GM12878 (cell line): ENCODE results near the gene UBAP1L. TPM values are rescaled to one million over a fixed set of nuclear protein-coding genes. Genes with fewer than 3 reads are reported as not detected.
A peak's percentile ranks its signal among the peaks of the same experiment; 100 is the strongest.

Experiments
- ATAC-seq: fragments of 200-7000 bp; cut with Tn5 transposase; 3 replicates; pipeline ENCODE4 v1.9.1; 2020; ENCODE audit warnings: mild to moderate bottlenecking, moderate library complexity
- BruUV-seq: library from RNA; stranded (reverse); fragments of 400-500 nt; replicated peaks from 2 replicates; lab custom pipeline; 2021; lab: Mats Ljungman, UMichigan
- CTCF ChIA-PET: fragments of 300-600 bp; sonication (Branson Sonifier 250); formaldehyde crosslinking; extraction: SDS; loops from one replicate; lab custom pipeline; 2021; ENCODE audit warnings: inconsistent platforms; lab: Yijun Ruan, JAX
- POLR2A ChIA-PET: fragments of 350-600 bp; formaldehyde crosslinking; extraction: SDS; loops from one replicate; lab custom pipeline; 2021; ENCODE audit warnings: inconsistent platforms; lab: Charles Lee
- RAD21 ChIA-PET: fragments of 300-600 bp; sonication (Branson Sonifier 250); formaldehyde crosslinking; loops from one replicate; lab custom pipeline; 2023; ENCODE audit warnings: antibody characterized with exemption; ENCODE audit not compliant: unreplicated experiment; lab: Charles Lee
- SMC1A ChIA-PET: fragments of 300-600 bp; sonication (Branson Sonifier 250); formaldehyde crosslinking; loops from one replicate; lab custom pipeline; 2023; ENCODE audit not compliant: unreplicated experiment, uncharacterized antibody; lab: Charles Lee
- DNase-seq: peaks from one replicate; pipeline ENCODE4 v3.0.0-alpha.2; 2011; ENCODE audit warnings: low read depth, low spot score
- FAIRE-seq: peaks from 3 replicates; lab custom pipeline; 2011; peaks lifted over from hg19 to GRCh38; lab: Jason Lieb, UNC
- H2AFZ ChIP-seq: 2 replicates; pipeline ENCODE4 v1.6.0; 2011; ENCODE audit warnings: low read depth, low read length, control low read depth; ENCODE audit not compliant: control insufficient read depth
- H3K27ac ChIP-seq: 2 replicates; pipeline ENCODE4 v1.5.1; 2011; ENCODE audit warnings: control low read depth; ENCODE audit not compliant: control insufficient read depth, insufficient read depth
- H3K27me3 ChIP-seq, 2 experiments: replicated peaks in 1 of 2; 2 replicates each; pipeline versions ENCODE4 v1.6.0 to v1.6.1; 2011; ENCODE audit warnings: low read length in 1 of 2; ENCODE audit not compliant: control insufficient read depth in 2 of 2, insufficient read depth in 2 of 2
- H3K36me3 ChIP-seq, 2 experiments: 2 replicates each; pipeline ENCODE4 v1.5.1; 2011; ENCODE audit warnings: low read length in 1 of 2; ENCODE audit not compliant: control insufficient read depth in 2 of 2, insufficient read depth in 2 of 2
- H3K4me1 ChIP-seq: 2 replicates; pipeline ENCODE4 v1.6.1; 2011; ENCODE audit warnings: mild to moderate bottlenecking, low read length, moderate library complexity, mixed read lengths; ENCODE audit not compliant: control insufficient read depth, insufficient read depth
- H3K4me2 ChIP-seq: 2 replicates; pipeline ENCODE4 v1.6.0; 2011; ENCODE audit warnings: control low read depth; ENCODE audit not compliant: control insufficient read depth, insufficient read depth
- H3K4me3 ChIP-seq: fragments of 200-600 bp; sonication (generic); 2 replicates; pipeline ENCODE4 v1.5.1; 2016
- H3K79me2 ChIP-seq: 2 replicates; pipeline ENCODE4 v1.6.0; 2011; ENCODE audit warnings: low read length; ENCODE audit not compliant: control insufficient read depth, insufficient read depth
- H3K9ac ChIP-seq: 2 replicates; pipeline ENCODE4 v1.8.0; 2011; ENCODE audit warnings: low read length, control low read depth, mixed read lengths; ENCODE audit not compliant: control insufficient read depth, insufficient read depth
- H3K9me3 ChIP-seq: replicated peaks from 3 replicates; pipeline ENCODE4 v1.5.1; 2011; ENCODE audit warnings: mild to moderate bottlenecking, low read length; ENCODE audit not compliant: control insufficient read depth, insufficient read depth
- H4K20me1 ChIP-seq: 2 replicates; pipeline ENCODE4 v1.6.0; 2011; ENCODE audit not compliant: control insufficient read depth, insufficient read depth
- CHD1 ChIP-seq: IDR thresholded peaks from 2 replicates; pipeline ENCODE4 v1.6.1; 2012; ENCODE audit warnings: low read depth, low read length, improper control_type of control experiment
- GATAD2B ChIP-seq: fragments of 450-650 bp; conservative IDR thresholded peaks from 2 replicates; pipeline ENCODE4 v1.6.1; 2017; ENCODE audit warnings: low read depth, mild to moderate bottlenecking, moderate library complexity
- IRF4 ChIP-seq: IDR thresholded peaks from 2 replicates; pipeline ENCODE4 v1.6.1; 2011; ENCODE audit warnings: low read depth, low read length
- JUNB ChIP-seq: IDR thresholded peaks from 2 replicates; pipeline ENCODE4 v1.6.1; 2016; ENCODE audit warnings: antibody characterized with exemption, mild to moderate bottlenecking
- MEF2B ChIP-seq: fragments of 450-650 bp; IDR thresholded peaks from 2 replicates; pipeline ENCODE4 v1.6.1; 2018; ENCODE audit warnings: mild to moderate bottlenecking, moderate library complexity; ENCODE audit not compliant: partially characterized antibody, poor library complexity, severe bottlenecking
- MTA3 ChIP-seq: IDR thresholded peaks from 2 replicates; pipeline ENCODE4 v1.6.1; 2012; ENCODE audit warnings: low read length, inconsistent platforms, borderline replicate concordance
- NR2F1 ChIP-seq: fragments of 450-650 bp; conservative IDR thresholded peaks from 2 replicates; pipeline ENCODE4 v1.6.1; 2017; ENCODE audit warnings: mild to moderate bottlenecking
- NRF1 ChIP-seq: conservative IDR thresholded peaks from 2 replicates; pipeline ENCODE4 v1.6.1; 2011; ENCODE audit warnings: mild to moderate bottlenecking, low read depth, low read length, improper control_type of control experiment
- PAX5 ChIP-seq: IDR thresholded peaks from 2 replicates; pipeline ENCODE4 v1.6.1; 2011; ENCODE audit warnings: low read depth, low read length, borderline replicate concordance
- RELA ChIP-seq: fragments of 450-650 bp; IDR thresholded peaks from 2 replicates; pipeline ENCODE4 v1.8.0; 2014; ENCODE audit warnings: borderline replicate concordance; ENCODE audit not compliant: partially characterized antibody
- SMAD5 ChIP-seq: IDR thresholded peaks from 2 replicates; pipeline ENCODE4 v1.6.1; 2016; ENCODE audit warnings: antibody characterized with exemption, low read depth
- SMARCA5 ChIP-seq: fragments of 450-650 bp; IDR thresholded peaks from 2 replicates; pipeline ENCODE4 v1.6.1; 2017; ENCODE audit warnings: mild to moderate bottlenecking
- YBX1 ChIP-seq: fragments of 450-650 bp; IDR thresholded peaks from 2 replicates; pipeline ENCODE4 v1.6.1; 2016; ENCODE audit warnings: antibody characterized with exemption
- WGBS: methylation state at CpG from one replicate; pipeline ENCODE4 v1.1.6; 2016; ENCODE audit warnings: low lambda C conversion rate; ENCODE audit not compliant: insufficient replicate concordance, insufficient coverage; ENCODE audit errors: missing lambda C conversion rate; 5-methylcytosine and 5-hydroxymethylcytosine counted together
- in situ Hi-C: fragments of 300-500 bp; cut with MboI; formaldehyde crosslinking; loops from 9 replicates; pipeline ENCODE4 v1.14.3; 2018; ENCODE audit warnings: mixed read lengths
- intact Hi-C: fragments of 100-400 bp; cut with micrococcal nuclease; formaldehyde crosslinking; loops from one replicate; pipeline ENCODE4 v1.14.2; 2022; ENCODE audit not compliant: unreplicated experiment
- polyA plus RNA-seq, 11 experiments: library from polyadenylated mRNA; depleted of rRNA in 4 of 11; unstranded in 6 of 11; stranded (reverse) in 5 of 11; fragments of >200 nt; fragmentation: Nextera tagmentation in 4 of 11; fragmentation: Illumina TruSeq in 1 of 11; extraction: Ambion mirVana in 4 of 11; extraction: Trizol in 1 of 11; gene quantifications; 1 replicate in 1 of 11; 2 replicates in 10 of 11; pipeline versions ENCODE4 v1.2.1 to v1.2.3, GENCODE V29; 2011 to 2016; ENCODE audit warnings: inconsistent platforms in 2 of 11, missing spikeins in 2 of 11, low read depth in 1 of 11
- total RNA-seq, 4 experiments: library from RNA; depleted of rRNA in 3 of 4; stranded (reverse); fragments of >200 nt in 3 of 4; fragmentation: Illumina TruSeq in 1 of 4; extraction: Trizol in 1 of 4; gene quantifications; 2 replicates each; pipeline versions ENCODE4 v1.2.1 to v1.2.3, GENCODE V29; 2013 to 2021
- TF ChIP-seq, protein P1 (sequence below): fragments of 450-650 bp; IDR thresholded peaks from 2 replicates; pipeline ENCODE4 v1.6.1; 2016; ENCODE audit warnings: mild to moderate bottlenecking
- TF ChIP-seq, protein P2 (sequence below): fragments of 450-650 bp; IDR thresholded peaks from 2 replicates; pipeline ENCODE4 v1.6.1; 2017; ENCODE audit warnings: antibody characterized with exemption, mild to moderate bottlenecking, moderate library complexity

Gene UBAP1L
- total and polyA plus RNA-seq, 10 of the 15 experiments (the other 5 are each of a cell fraction or from before 2014, with no cell fraction given): 0.03 to 2.6 (median 1.0) TPM

DNA sequence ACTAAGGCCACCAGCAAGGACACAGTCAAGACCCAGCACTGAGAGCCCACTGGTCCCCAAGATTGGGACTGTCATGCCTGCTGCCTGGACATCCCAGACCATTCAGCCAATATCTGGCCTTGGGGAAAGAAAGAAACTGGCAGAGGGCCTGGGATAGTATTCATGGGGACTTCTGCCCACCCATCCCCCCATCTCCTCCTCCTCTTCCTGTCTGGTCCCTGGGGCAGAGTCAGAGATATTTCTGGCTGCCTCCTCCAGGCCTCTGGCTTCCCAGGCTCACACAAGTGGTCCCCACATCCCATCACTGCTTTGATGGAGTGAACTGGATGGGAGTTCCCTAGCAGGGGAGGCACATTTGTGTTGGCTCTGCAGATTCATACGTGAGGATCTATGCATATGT lies 43.0 kb downstream of the UBAP1L start:
- Histone ChIP-seq H3K4me2 (no peak overlapping the region), H3K9me3 (no peaks in the 10 kb centered on the region), H3K9ac (no peak overlapping the region), H3K79me2 (no peaks in the 10 kb centered on the region), H3K27ac (no peak overlapping the region), H4K20me1 (no peaks in the 10 kb centered on the region), H3K4me1 (no peaks in the 10 kb centered on the region), H3K4me3 (no peak overlapping the region), H2AFZ (no peak overlapping the region), H3K27me3 (no peaks in the 10 kb centered on the region; a peak in 3 of 4 replicates), H3K36me3 (no peaks in the 10 kb centered on the region)
- FAIRE-seq: no peak
- TF ChIP-seq MTA3 (no peak), MEF2B (peak; percentile 8)
- no peak for DNase-seq
- intact Hi-C loops (no loop called here), in situ Hi-C loops (no loop called here)
- POLR2A ChIA-PET: no interaction called here
- RAD21 ChIA-PET: no interaction called here
- CTCF ChIA-PET: interaction anchor here (1.0 kb wide), 1 partner anchor 38 kb away, joined by 4 read pairs; no protein-coding TSS in a partner anchor
- 100% methylated on average over 1 of the region's 1 CpG for WGBS
- ATAC-seq: no peak
- BruUV-seq: no TSS peak
- SMC1A ChIA-PET: interaction anchor here (0.9 to 1.3 kb wide), 2 partner anchors 10 to 69 kb away, joined by 3 to 4 read pairs; no protein-coding TSS in a partner anchor

DNA sequence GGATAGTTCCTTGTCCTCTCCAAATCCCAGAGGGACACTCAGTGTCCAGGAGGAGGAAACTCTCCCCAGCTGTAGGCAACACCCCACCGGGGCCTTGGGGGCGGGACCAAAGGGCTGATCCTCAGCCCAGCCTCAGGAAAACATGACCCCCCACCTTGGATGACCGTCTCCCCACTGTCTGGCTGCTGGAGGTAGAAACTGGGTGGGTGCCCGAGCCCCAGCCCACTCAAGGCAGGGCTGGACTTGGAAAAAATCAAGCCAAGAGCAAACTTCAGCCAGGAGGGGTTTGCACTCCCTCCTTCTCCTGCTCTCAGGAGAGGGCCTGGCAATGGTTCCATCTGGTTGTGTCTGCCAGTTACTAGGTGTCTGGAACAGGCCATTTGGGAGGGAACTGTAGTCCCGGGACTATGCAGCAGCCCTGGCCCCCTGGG lies 43.6 kb downstream of the UBAP1L start:
- no TSS peak for BruUV-seq
- Histone ChIP-seq H4K20me1 (no peaks in the 10 kb centered on the region), H3K36me3 (no peaks in the 10 kb centered on the region), H3K27ac (no peak overlapping the region), H3K27me3 (peaks cover 0 to 2% of the 10 kb centered on the region in 2 experiments), H2AFZ (no peak overlapping the region), H3K4me3 (no peak overlapping the region), H3K4me1 (no peaks in the 10 kb centered on the region), H3K9me3 (no peaks in the 10 kb centered on the region), H3K4me2 (no peak overlapping the region), H3K9ac (no peak overlapping the region), H3K79me2 (no peaks in the 10 kb centered on the region)
- in situ Hi-C loops: no loop called here
- WGBS: 45% methylated on average over 5 of the region's 5 CpGs
- no peak for FAIRE-seq
- ChIA-PET CTCF (no interaction called here), SMC1A (no interaction called here), RAD21 (no interaction called here), POLR2A (no interaction called here)
- ATAC-seq: no peak
- intact Hi-C loops: no loop called here
- DNase-seq: no peak
- TF ChIP-seq, protein P1, sequence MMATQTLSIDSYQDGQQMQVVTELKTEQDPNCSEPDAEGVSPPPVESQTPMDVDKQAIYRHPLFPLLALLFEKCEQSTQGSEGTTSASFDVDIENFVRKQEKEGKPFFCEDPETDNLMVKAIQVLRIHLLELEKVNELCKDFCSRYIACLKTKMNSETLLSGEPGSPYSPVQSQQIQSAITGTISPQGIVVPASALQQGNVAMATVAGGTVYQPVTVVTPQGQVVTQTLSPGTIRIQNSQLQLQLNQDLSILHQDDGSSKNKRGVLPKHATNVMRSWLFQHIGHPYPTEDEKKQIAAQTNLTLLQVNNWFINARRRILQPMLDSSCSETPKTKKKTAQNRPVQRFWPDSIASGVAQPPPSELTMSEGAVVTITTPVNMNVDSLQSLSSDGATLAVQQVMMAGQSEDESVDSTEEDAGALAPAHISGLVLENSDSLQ: no peak
- TF ChIP-seq CHD1: no peak
- TF ChIP-seq, protein P2, sequence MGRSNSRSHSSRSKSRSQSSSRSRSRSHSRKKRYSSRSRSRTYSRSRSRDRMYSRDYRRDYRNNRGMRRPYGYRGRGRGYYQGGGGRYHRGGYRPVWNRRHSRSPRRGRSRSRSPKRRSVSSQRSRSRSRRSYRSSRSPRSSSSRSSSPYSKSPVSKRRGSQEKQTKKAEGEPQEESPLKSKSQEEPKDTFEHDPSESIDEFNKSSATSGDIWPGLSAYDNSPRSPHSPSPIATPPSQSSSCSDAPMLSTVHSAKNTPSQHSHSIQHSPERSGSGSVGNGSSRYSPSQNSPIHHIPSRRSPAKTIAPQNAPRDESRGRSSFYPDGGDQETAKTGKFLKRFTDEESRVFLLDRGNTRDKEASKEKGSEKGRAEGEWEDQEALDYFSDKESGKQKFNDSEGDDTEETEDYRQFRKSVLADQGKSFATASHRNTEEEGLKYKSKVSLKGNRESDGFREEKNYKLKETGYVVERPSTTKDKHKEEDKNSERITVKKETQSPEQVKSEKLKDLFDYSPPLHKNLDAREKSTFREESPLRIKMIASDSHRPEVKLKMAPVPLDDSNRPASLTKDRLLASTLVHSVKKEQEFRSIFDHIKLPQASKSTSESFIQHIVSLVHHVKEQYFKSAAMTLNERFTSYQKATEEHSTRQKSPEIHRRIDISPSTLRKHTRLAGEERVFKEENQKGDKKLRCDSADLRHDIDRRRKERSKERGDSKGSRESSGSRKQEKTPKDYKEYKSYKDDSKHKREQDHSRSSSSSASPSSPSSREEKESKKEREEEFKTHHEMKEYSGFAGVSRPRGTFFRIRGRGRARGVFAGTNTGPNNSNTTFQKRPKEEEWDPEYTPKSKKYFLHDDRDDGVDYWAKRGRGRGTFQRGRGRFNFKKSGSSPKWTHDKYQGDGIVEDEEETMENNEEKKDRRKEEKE: no peak
- no peak for TF ChIP-seq NRF1
- TF ChIP-seq RELA: no peak
- no peak for TF ChIP-seq PAX5
- no peak for TF ChIP-seq NR2F1
- no peak for TF ChIP-seq IRF4
- TF ChIP-seq SMARCA5: no peak
- TF ChIP-seq JUNB: no peak
- no peak for TF ChIP-seq YBX1
- no peak for TF ChIP-seq SMAD5
- TF ChIP-seq GATAD2B: no peak
